ENCODE data around the gene AGAP1. TPM values are rescaled to one million over a fixed set of nuclear protein-coding genes. Genes with fewer than 3 reads are reported as not detected.

AGAP1 gene
- total RNA-seq, 1 donor from 2014 or later = 33.7 TPM

DNA sequence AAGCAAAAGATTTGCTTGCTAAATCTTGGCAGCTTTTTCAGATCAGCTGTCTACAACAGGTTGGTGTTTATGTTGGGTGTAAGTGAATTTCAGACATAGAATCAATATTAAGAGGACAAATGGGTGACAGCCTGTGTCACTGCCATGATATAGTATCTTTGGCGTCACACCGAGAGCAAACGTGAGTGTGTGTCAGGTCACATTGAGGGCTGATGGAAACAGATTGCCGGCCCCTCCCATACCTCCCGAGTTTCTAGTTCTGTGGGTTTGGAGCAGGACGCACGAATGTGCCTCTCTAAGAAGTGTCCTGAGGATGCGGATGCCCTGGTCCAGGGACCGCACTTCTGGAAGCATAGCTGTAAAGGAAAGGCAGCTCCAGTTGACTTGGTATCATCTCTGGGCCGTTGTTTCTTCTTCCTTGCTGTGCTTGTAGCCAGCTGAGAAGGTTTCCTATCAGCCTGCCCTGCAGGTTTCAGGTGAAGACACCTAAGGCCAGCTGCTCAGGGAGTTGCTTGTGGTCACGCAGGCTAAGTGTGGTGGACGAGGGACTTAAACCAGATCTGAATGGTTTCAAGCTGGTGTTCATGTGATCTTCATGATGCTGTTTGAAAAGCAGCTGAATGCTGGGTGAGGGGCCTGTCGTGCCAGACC is 6.4 kb downstream of the AGAP1 start:
- TF ChIP-seq, protein P1, sequence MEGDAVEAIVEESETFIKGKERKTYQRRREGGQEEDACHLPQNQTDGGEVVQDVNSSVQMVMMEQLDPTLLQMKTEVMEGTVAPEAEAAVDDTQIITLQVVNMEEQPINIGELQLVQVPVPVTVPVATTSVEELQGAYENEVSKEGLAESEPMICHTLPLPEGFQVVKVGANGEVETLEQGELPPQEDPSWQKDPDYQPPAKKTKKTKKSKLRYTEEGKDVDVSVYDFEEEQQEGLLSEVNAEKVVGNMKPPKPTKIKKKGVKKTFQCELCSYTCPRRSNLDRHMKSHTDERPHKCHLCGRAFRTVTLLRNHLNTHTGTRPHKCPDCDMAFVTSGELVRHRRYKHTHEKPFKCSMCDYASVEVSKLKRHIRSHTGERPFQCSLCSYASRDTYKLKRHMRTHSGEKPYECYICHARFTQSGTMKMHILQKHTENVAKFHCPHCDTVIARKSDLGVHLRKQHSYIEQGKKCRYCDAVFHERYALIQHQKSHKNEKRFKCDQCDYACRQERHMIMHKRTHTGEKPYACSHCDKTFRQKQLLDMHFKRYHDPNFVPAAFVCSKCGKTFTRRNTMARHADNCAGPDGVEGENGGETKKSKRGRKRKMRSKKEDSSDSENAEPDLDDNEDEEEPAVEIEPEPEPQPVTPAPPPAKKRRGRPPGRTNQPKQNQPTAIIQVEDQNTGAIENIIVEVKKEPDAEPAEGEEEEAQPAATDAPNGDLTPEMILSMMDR (IDR thresholded peaks at IDR 0.05; ENCODE audit: insufficient read depth, low read length, poor library complexity, severe bottlenecking) = no peak
- H3K36me3 ChIP-seq (ENCODE audit: control insufficient read depth, insufficient read depth, low read length) = no peaks in the 10 kb centered on the region
- H3K27me3 ChIP-seq (ENCODE audit: control insufficient read depth, insufficient read depth, low read length) = no peaks in the 10 kb centered on the region
- DNase-seq (ENCODE audit: low read depth) = no peak
- H3K4me3 ChIP-seq (ENCODE audit: low read depth, low read length) = no peak overlapping the region

DNA sequence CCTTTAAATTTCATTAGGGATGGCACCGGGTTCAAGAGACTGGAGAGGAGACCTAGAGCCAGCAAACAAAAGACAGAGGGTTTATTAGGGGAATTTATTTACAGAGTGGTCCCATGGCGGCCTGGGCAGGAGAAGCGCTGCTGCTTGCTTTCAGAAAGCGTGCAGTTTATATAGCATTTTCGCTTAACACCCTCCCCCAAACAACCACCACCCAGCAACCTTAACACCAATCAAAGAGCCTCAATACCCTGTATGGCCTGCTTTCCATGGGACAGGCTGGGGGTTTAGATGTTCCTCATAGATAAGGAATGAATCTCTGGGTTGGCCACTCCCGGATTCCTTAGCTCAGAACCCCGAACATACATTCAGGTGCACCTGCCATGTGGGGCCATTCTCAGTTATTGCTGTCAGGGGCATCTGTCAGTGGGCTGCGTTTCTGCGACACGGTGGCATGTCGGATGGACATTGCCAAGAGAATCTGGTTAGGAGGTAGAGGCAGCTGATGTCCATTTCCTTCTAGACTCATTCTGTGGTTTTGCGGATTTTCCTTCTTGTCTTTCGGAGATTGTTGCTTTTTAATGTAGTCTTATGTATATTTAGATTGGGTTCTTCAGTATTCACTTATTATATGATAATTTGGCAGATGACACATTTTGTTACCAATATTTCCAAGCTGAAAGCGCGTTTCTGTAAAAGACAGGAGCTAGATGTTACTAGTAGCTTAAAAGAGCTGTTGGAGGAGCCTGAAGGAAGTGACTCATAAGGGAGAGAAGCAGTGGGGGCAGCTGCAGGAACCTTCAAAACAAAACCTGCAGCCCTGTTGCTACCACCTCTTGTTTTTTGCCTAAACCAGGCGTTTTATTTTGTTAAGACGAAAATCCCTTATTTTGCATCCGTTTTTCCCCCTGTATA is 7.2 kb downstream of the AGAP1 start:
- DNase-seq (ENCODE audit: low read depth) = no peak
- Histone ChIP-seq H3K4me3 (ENCODE audit: low read depth, low read length) (peak overlapping the region; percentile 8), H3K27me3 (ENCODE audit: control insufficient read depth, insufficient read depth, low read length) (no peaks in the 10 kb centered on the region), H3K36me3 (ENCODE audit: control insufficient read depth, insufficient read depth, low read length) (no peaks in the 10 kb centered on the region)
- TF ChIP-seq, protein P1 (IDR thresholded peaks at IDR 0.05; ENCODE audit: insufficient read depth, low read length, poor library complexity, severe bottlenecking) = no peak

DNA sequence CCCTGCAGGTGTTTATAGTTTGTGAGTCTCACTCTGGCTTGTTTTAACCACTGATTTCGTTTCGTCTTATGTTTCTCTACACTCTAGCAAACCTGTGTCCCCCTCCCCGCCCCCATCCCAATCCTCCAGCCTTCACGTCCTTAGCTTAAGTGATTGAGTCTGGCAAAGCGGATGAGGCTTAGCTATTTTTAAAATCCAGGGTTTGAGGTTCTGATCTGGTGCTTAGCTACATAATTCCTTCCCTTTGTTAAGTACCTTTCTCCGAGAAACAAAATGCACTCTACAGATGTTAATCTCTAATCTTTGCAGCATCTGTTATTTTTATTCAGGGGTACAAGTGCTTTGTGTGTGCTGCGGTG is 7.8 kb downstream of the AGAP1 start:
- peak overlapping the region; percentile 8 for H3K4me3 ChIP-seq (ENCODE audit: low read depth, low read length)
- no peaks in the 10 kb centered on the region for H3K27me3 ChIP-seq (ENCODE audit: control insufficient read depth, insufficient read depth, low read length)
- no peak for DNase-seq (ENCODE audit: low read depth)
- H3K36me3 ChIP-seq (ENCODE audit: control insufficient read depth, insufficient read depth, low read length) = no peaks in the 10 kb centered on the region
- TF ChIP-seq, protein P1 (IDR thresholded peaks at IDR 0.05; ENCODE audit: insufficient read depth, low read length, poor library complexity, severe bottlenecking) = no peak

DNA sequence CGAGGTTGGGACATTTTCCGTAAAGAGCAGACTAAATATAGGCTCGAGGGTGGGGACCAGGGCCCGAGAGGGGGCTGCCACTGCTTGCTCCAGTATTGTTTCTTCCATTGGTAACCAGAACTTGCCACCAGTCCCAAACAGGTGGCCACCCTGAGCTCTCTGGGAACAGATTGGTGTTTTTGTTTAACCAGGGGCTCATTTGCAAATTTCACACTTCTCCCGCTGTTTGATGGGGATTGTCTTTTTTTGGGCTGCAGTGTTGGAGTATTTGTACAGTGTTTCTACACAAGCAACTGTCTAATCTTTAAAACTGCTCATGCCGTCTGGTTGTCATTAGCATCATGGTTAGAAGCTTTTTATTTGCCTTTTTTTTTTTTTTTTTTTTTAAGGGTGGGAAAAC is 8.5 kb downstream of the AGAP1 start:
- H3K4me3 ChIP-seq (ENCODE audit: low read depth, low read length) = no peak overlapping the region
- TF ChIP-seq, protein P1 (IDR thresholded peaks at IDR 0.05; ENCODE audit: insufficient read depth, low read length, poor library complexity, severe bottlenecking) = no peak
- no peaks in the 10 kb centered on the region for H3K36me3 ChIP-seq (ENCODE audit: control insufficient read depth, insufficient read depth, low read length)
- H3K27me3 ChIP-seq (ENCODE audit: control insufficient read depth, insufficient read depth, low read length) = no peaks in the 10 kb centered on the region
- no peak for DNase-seq (ENCODE audit: low read depth)

DNA sequence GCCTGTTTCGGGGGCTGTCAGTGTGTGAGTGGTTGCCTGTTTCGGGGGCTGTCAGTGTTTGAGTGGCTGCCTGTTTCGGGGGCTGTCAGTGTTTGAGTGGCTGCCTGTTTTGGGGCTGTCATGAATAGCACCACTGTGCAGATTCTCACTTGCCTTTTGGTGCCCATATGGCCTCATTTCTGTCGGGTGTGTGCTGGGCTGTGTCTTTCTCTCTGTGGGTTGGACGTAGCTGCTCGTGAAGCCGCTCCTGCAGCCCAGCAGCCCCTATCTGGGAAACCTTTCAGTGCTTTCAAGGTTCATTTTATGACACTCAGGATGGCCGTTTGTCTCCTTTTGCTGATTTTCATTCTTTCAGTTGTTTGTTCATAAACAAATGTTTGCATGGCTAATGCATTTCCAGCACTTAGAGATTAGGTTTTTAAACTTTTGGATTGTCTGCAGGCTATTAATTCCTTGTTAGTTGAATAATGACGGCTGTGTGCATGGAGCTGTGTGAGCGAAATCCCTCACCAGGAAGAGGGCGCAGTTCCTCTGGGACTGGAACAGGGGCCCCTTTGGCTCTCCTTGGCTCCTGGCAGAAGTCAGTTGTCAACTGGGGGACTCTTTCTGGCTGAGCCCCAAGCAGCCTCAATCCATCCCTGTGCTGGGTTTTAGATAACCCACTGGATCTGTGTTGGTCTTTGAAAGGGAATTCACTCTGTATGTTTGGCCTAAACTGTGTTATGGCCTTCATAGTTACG is 10.8 kb downstream of the AGAP1 start:
- no peak for DNase-seq (ENCODE audit: low read depth)
- no peaks in the 10 kb centered on the region for H3K27me3 ChIP-seq (ENCODE audit: control insufficient read depth, insufficient read depth, low read length)
- H3K36me3 ChIP-seq (ENCODE audit: control insufficient read depth, insufficient read depth, low read length) = no peaks in the 10 kb centered on the region
- TF ChIP-seq, protein P1 (IDR thresholded peaks at IDR 0.05; ENCODE audit: insufficient read depth, low read length, poor library complexity, severe bottlenecking) = no peak
- no peak overlapping the region for H3K4me3 ChIP-seq (ENCODE audit: low read depth, low read length)
